WERI-Rb-1 (cell line): ENCODE data around the gene ARID3A.
A peak's percentile ranks its signal among the peaks of the same experiment; 100 is the strongest.

Source experiments
- DNase-seq: peaks from one replicate; pipeline ENCODE4 v3.0.0-alpha.2; 2020
- H3K27ac ChIP-seq: fragments of 250-450 bp; sonication (Bioruptor Pico); 2 replicates; pipeline ENCODE4 v1.5.1; 2020; ENCODE audit warnings: mild to moderate bottlenecking, moderate library complexity
- H3K27me3 ChIP-seq: fragments of 250-450 bp; sonication (Bioruptor Pico); 2 replicates; pipeline ENCODE4 v1.5.1; 2021; ENCODE audit warnings: mild to moderate bottlenecking, low read depth, moderate library complexity; ENCODE audit not compliant: insufficient read depth, severe bottlenecking
- H3K36me3 ChIP-seq: fragments of 250-450 bp; sonication (Bioruptor Pico); 2 replicates; pipeline ENCODE4 v1.5.1; 2020; ENCODE audit warnings: mild to moderate bottlenecking, moderate library complexity
- H3K4me3 ChIP-seq: 2 replicates; pipeline ENCODE4 v1.5.1; 2011; ENCODE audit warnings: low read depth, mild to moderate bottlenecking, control low read depth, low read length
- H3K9me3 ChIP-seq: fragments of 250-450 bp; sonication (Bioruptor Pico); 2 replicates; pipeline ENCODE4 v1.5.1; 2021; ENCODE audit warnings: mild to moderate bottlenecking, moderate library complexity; ENCODE audit not compliant: severe bottlenecking
- TF ChIP-seq, protein P1 (sequence below): IDR thresholded peaks from 2 replicates; pipeline ENCODE4 v1.5.1; 2011; ENCODE audit warnings: low read depth, mild to moderate bottlenecking, control low read depth, inconsistent platforms, low read length

ARID3A gene

DNA sequence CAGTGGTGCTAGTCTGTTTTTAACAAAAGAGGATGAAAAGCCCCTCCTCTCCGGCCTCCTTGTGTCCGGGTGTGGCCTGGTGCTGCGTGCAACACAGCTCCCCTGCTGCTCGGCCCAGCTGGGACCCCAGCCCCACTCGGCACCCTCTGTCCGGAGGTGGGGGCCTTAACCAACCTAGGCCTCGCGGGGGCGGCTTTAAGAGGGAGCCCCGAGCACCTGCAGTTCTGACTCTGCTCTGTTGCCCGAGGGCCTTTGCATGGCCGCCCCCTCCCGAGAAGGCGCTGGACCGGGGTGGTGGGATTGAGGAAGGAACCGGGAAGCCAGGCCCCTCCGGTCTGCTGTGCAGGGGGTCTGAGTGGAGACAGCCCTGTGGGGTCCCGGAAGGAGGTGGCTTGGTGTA is 68.7 kb downstream of the ARID3A start:
- Histone ChIP-seq H3K4me3 (no peak overlapping the region), H3K36me3 (peaks cover 21% of the 10 kb centered on the region), H3K27ac (no peak overlapping the region), H3K9me3 (peaks cover 2% of the 10 kb centered on the region), H3K27me3 (peaks cover 38% of the 10 kb centered on the region)
- no peak for DNase-seq
- TF ChIP-seq, protein P1, sequence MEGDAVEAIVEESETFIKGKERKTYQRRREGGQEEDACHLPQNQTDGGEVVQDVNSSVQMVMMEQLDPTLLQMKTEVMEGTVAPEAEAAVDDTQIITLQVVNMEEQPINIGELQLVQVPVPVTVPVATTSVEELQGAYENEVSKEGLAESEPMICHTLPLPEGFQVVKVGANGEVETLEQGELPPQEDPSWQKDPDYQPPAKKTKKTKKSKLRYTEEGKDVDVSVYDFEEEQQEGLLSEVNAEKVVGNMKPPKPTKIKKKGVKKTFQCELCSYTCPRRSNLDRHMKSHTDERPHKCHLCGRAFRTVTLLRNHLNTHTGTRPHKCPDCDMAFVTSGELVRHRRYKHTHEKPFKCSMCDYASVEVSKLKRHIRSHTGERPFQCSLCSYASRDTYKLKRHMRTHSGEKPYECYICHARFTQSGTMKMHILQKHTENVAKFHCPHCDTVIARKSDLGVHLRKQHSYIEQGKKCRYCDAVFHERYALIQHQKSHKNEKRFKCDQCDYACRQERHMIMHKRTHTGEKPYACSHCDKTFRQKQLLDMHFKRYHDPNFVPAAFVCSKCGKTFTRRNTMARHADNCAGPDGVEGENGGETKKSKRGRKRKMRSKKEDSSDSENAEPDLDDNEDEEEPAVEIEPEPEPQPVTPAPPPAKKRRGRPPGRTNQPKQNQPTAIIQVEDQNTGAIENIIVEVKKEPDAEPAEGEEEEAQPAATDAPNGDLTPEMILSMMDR = no peak

DNA sequence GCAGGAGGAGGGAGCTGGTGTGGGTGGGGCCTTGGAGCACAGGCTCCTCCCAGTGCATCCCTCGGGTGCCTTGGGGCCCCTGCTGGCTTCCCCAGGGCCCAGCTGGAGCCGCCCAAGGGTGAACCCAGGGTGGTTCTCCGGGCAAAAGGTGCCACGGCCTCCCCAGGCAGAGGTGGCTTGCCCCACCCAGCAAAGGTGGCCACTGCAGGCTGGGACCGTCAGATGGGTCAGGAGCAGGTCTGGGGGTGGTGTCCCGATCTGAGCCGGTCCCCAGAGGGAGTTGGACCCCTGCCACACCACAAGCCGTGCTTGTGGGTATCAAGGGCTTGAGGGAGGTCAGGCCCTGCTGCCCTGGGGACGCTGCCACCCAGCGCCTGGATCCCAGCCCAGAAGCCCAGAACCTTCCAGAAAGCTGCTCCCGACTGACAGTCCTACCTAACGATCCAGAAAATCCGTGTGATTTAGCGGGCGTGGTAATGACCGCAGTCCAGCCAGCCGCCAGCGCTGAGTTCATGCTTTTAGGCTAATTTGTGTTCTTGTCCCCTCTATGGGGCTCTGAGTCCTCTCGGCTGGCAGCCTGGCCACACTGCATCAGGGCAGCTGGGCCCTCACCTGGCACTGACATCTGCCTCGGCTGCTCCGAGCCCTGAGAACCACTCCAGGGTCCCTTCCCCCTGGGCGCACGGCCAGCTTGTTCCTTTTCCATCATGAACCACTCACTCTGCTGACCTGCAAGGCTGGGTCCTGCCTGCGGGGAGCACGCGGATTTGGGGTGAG is 69.4 kb downstream of the ARID3A start:
- Histone ChIP-seq H3K27ac (no peak overlapping the region), H3K36me3 (peaks cover 21% of the 10 kb centered on the region), H3K4me3 (no peak overlapping the region), H3K9me3 (peaks cover 2% of the 10 kb centered on the region), H3K27me3 (peaks cover 45% of the 10 kb centered on the region)
- DNase-seq = no peak
- TF ChIP-seq, protein P1 = no peak

DNA sequence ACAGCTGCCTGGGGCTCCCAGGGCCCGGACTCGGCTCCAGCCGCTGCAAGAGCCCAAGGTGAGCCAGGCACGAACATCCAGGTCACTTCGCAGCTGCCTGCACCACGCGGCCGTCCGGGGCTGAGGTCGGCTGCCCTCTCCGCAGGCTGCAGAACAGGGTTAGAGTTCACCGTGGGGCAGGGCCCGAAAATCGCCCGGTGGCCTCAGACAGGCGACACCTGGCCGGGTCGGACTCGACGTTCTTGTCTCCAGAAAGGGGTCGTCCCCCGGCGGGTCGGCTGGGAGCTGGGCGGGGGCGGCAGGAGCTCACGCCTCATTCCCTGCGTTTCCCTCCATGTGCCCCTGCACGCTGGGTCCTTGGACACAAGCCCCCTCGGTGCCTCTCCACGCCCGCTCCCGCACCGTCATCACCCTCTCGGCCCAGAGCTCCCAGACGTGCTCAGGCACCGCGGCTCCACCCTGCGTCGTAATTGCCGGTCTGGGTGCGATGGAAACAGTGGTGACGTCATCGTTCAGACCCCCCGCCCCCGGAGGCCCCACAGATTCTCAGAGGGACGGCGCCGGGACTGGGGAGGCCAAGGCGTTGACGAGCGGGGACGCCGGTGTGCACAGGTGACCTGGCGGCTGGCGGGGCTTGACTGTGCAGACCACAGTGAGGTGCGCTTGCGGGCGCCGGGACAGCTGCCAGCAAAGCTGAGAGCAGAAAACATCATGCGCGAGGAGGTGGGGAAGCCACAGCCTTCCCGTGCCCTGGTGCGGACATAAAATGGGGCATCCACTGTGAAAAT is 70.4 kb downstream of the ARID3A start:
- DNase-seq = peak; percentile 68
- H3K9me3 ChIP-seq = peaks cover 2% of the 10 kb centered on the region
- H3K4me3 ChIP-seq = peak overlapping the region; percentile 13
- no peak overlapping the region for H3K27ac ChIP-seq
- H3K36me3 ChIP-seq = peaks cover 15% of the 10 kb centered on the region
- TF ChIP-seq, protein P1 = no peak
- peaks cover 52% of the 10 kb centered on the region for H3K27me3 ChIP-seq

DNA sequence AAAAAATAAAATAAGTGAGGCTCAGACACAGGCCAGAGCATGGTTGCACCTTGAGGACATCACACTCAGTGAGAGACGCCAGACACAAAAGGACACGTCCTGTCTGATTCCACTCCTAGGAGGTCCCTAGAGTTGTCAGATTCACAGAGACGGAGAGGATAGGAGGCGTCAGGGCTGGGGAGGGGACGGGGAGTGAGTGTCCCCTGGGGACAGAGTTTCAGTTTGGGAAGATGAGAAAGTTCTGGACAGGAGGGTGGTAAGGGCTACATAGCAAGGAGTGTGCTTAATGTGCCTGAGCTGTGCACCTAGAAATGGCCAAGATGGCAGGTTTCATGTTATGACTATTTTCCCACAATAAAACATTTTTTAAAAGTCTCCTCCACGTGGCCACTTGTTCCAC is 72.2 kb downstream of the ARID3A start:
- TF ChIP-seq, protein P1 = no peak
- DNase-seq = no peak
- no peak overlapping the region for H3K4me3 ChIP-seq
- H3K9me3 ChIP-seq = peaks cover 2% of the 10 kb centered on the region
- H3K36me3 ChIP-seq = peaks cover 4% of the 10 kb centered on the region
- H3K27ac ChIP-seq = no peak overlapping the region
- H3K27me3 ChIP-seq = peaks cover 61% of the 10 kb centered on the region

DNA sequence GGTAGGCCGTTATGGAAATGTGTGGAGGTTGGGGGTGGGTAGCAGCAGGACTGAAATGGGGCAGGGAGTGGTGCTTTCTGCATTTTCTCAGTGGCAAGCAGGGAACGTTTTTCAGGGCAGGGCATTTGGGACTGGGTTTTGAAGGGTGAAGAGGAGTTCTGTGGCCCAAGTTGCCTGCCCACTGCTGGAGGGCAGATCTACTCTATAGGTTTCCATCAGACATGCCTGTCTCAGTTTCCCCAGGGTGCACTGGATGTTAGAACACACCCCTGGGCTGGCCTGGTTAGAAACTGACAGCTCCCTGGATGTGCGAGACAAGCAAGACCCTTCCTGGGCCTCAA is 73.5 kb downstream of the ARID3A start:
- no peaks in the 10 kb centered on the region for H3K36me3 ChIP-seq

More for the DNA sequence above, 73.5 kb downstream of the ARID3A start:
- Histone ChIP-seq H3K9me3 (peaks cover 2% of the 10 kb centered on the region), H3K4me3 (no peak overlapping the region), H3K27me3 (peaks cover 69% of the 10 kb centered on the region), H3K27ac (no peak overlapping the region)
- DNase-seq = no peak
- TF ChIP-seq, protein P1 = no peak
